ENCODE measurements around the gene L3MBTL1. TPM values are rescaled to one million over a fixed set of nuclear protein-coding genes. Genes with fewer than 3 reads are reported as not detected.

Gene L3MBTL1
- polyA plus RNA-seq, 1 donor (not counting 4 experiments of a cell fraction or from before 2014, with no cell fraction given) = 5.0 TPM

DNA sequence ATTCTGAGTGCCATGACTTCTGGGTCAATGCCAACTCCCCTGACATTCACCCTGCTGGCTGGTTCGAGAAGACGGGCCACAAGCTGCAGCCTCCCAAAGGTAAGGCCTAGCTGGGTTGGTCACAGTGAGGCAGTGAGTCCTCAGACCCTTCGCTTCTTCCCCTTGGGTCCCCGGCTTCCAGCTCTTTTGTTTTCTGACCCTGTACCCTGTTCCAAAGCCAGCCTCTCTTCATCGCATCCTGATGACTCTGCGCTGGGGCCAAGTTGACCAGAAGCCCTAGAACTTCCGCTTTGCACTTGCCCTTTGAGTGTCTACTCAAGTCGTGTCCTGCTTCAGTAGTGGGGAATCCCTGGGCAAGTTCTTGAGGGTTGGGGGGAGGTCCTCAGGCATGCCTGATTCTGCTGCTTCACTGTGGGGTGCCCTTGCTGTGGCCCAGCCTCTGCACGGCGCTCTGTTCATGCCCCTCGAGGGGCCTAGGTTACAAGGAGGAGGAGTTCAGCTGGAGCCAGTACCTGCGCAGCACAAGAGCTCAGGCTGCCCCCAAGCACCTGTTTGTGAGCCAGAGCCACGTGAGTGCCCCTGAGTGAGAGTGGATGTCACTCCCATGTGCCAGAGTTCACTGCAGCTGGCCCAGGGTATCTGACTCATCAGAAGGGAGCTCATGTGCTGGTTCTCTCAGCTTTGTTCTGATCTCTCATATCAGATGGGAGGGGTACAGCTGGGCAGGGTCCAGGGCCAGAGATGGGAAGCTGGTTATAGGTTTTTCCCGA, 23.0 kb downstream of the L3MBTL1 start:
- no peak for FAIRE-seq
- peaks cover 2% of the 10 kb centered on the region for H3K9me1 ChIP-seq (ENCODE audit: control insufficient read depth, extremely low read depth, insufficient read depth, low read length)
- H3K4me2 ChIP-seq (ENCODE audit: control insufficient read depth, extremely low read depth, insufficient read depth, low read depth, low read length) = no peak overlapping the region
- H2AFZ ChIP-seq (ENCODE audit: control insufficient read depth, low read length) = no peak overlapping the region
- H3K27me3 ChIP-seq (ENCODE audit: control insufficient read depth, extremely low read depth, insufficient read depth, low read length) = no peaks in the 10 kb centered on the region
- no peaks in the 10 kb centered on the region for H3K9me3 ChIP-seq (ENCODE audit: control insufficient read depth, low read depth, low read length)
- H3K79me2 ChIP-seq (ENCODE audit: control insufficient read depth, insufficient read depth, low read length) = no peaks in the 10 kb centered on the region
- dilution Hi-C loops (cut with MboI; ENCODE audit: extremely low pct_ligation_motif_present, low sequenced_read_pairs) = no loop called here
- H3K27ac ChIP-seq (ENCODE audit: control insufficient read depth, insufficient read depth, low read length) = no peak overlapping the region
- H4K20me1 ChIP-seq (ENCODE audit: control insufficient read depth, extremely low read depth, insufficient read depth, low read length) = no peaks in the 10 kb centered on the region
- TF ChIP-seq, protein P1, sequence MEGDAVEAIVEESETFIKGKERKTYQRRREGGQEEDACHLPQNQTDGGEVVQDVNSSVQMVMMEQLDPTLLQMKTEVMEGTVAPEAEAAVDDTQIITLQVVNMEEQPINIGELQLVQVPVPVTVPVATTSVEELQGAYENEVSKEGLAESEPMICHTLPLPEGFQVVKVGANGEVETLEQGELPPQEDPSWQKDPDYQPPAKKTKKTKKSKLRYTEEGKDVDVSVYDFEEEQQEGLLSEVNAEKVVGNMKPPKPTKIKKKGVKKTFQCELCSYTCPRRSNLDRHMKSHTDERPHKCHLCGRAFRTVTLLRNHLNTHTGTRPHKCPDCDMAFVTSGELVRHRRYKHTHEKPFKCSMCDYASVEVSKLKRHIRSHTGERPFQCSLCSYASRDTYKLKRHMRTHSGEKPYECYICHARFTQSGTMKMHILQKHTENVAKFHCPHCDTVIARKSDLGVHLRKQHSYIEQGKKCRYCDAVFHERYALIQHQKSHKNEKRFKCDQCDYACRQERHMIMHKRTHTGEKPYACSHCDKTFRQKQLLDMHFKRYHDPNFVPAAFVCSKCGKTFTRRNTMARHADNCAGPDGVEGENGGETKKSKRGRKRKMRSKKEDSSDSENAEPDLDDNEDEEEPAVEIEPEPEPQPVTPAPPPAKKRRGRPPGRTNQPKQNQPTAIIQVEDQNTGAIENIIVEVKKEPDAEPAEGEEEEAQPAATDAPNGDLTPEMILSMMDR (optimal IDR thresholded peaks at IDR 0.05 in 1 of 3, IDR thresholded peaks at IDR 0.05 in 1 of 3, conservative IDR thresholded peaks at IDR 0.05 in 1 of 3; ENCODE audit: extremely low read depth in 1 of 3, insufficient read depth in 2 of 3, low read length in 3 of 3) = no peak
- no peak for TF ChIP-seq EZH2 (IDR thresholded peaks at IDR 0.05; ENCODE audit: low read length)
- no peak overlapping the region for H3K9ac ChIP-seq (ENCODE audit: control insufficient read depth, extremely low read depth, insufficient read depth, low read length)
- no peaks in the 10 kb centered on the region for H3K4me1 ChIP-seq (ENCODE audit: control insufficient read depth, extremely low read depth, insufficient read depth, low read length)
- H3K36me3 ChIP-seq (ENCODE audit: control insufficient read depth in 2 of 2, extremely low read depth in 1 of 2, insufficient read depth in 2 of 2, low read length in 2 of 2) = peaks cover 1 to 6% of the 10 kb centered on the region in 2 experiments
- H3K4me3 ChIP-seq (ENCODE audit: control insufficient read depth in 2 of 3, extremely low read depth in 1 of 3, insufficient read depth in 2 of 3, low read depth in 1 of 3, low read length in 3 of 3) = no peak overlapping the region
- DNase-seq (ENCODE audit: low read depth, low spot score) = no peak

DNA sequence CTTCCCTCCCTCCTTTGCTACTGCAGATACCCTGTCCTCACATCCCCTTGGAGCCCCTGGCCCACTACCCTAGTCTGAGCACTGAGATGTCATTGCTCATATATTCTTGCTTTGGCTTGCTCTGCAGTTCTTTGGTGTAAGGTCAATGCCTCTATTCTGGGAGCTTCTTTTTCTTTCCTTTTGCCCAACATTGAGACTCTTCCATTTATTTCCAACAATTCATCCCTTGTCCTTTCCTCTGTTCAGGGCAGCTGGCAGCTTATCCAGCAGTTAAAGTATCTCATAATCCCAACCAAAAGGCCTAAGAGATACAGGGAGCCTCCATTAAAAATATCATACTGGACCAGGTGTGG, 23.6 kb downstream of the L3MBTL1 start:
- TF ChIP-seq, protein P1 (optimal IDR thresholded peaks at IDR 0.05 in 1 of 3, IDR thresholded peaks at IDR 0.05 in 1 of 3, conservative IDR thresholded peaks at IDR 0.05 in 1 of 3; ENCODE audit: extremely low read depth in 1 of 3, insufficient read depth in 2 of 3, low read length in 3 of 3) = no peak
- TF ChIP-seq EZH2 (IDR thresholded peaks at IDR 0.05; ENCODE audit: low read length) = no peak
- H3K9me3 ChIP-seq (ENCODE audit: control insufficient read depth, low read depth, low read length) = no peaks in the 10 kb centered on the region
- no peak overlapping the region for H3K9ac ChIP-seq (ENCODE audit: control insufficient read depth, extremely low read depth, insufficient read depth, low read length)

More for the DNA sequence above, 23.6 kb downstream of the L3MBTL1 start:
- H3K36me3 ChIP-seq (ENCODE audit: control insufficient read depth in 2 of 2, extremely low read depth in 1 of 2, insufficient read depth in 2 of 2, low read length in 2 of 2) = peaks cover 1 to 6% of the 10 kb centered on the region in 2 experiments
- H3K4me1 ChIP-seq (ENCODE audit: control insufficient read depth, extremely low read depth, insufficient read depth, low read length) = no peaks in the 10 kb centered on the region
- FAIRE-seq (no peak), DNase-seq (ENCODE audit: low read depth, low spot score) (no peak)
- no peaks in the 10 kb centered on the region for H4K20me1 ChIP-seq (ENCODE audit: control insufficient read depth, extremely low read depth, insufficient read depth, low read length)
- no peak overlapping the region for H3K4me3 ChIP-seq (ENCODE audit: control insufficient read depth in 2 of 3, extremely low read depth in 1 of 3, insufficient read depth in 2 of 3, low read depth in 1 of 3, low read length in 3 of 3)
- peaks cover 2% of the 10 kb centered on the region for H3K9me1 ChIP-seq (ENCODE audit: control insufficient read depth, extremely low read depth, insufficient read depth, low read length)
- dilution Hi-C loops (cut with MboI; ENCODE audit: extremely low pct_ligation_motif_present, low sequenced_read_pairs) = no loop called here
- H3K27ac ChIP-seq (ENCODE audit: control insufficient read depth, insufficient read depth, low read length) = no peak overlapping the region
- no peak overlapping the region for H3K4me2 ChIP-seq (ENCODE audit: control insufficient read depth, extremely low read depth, insufficient read depth, low read depth, low read length)
- no peak overlapping the region for H2AFZ ChIP-seq (ENCODE audit: control insufficient read depth, low read length)
- H3K79me2 ChIP-seq (ENCODE audit: control insufficient read depth, insufficient read depth, low read length) = no peaks in the 10 kb centered on the region
- no peaks in the 10 kb centered on the region for H3K27me3 ChIP-seq (ENCODE audit: control insufficient read depth, extremely low read depth, insufficient read depth, low read length)

All from keratinocyte (primary cell).